Skeletal muscle tissue (tissue), 4 donors: ENCODE results near the gene QDPR. TPM values are rescaled to one million over a fixed set of nuclear protein-coding genes. Genes with fewer than 3 reads are reported as not detected.

ENCODE experiments used
- H3K27ac ChIP-seq: one replicate; pipeline ENCODE4 v1.7.0; 2013; ENCODE audit warnings: mild to moderate bottlenecking, low read depth, low read length, inconsistent platforms
- H3K27me3 ChIP-seq, 3 donors: one replicate each; pipeline ENCODE4 v1.7.0; 2013; ENCODE audit warnings: low read length in 3 of 3; ENCODE audit not compliant: control insufficient read depth in 3 of 3, insufficient read depth in 3 of 3
- H3K36me3 ChIP-seq, 3 donors: one replicate each; pipeline ENCODE4 v1.7.0; 2013; ENCODE audit warnings: low read length in 3 of 3; ENCODE audit not compliant: control insufficient read depth in 3 of 3, insufficient read depth in 3 of 3
- H3K4me1 ChIP-seq, 3 donors: one replicate each; pipeline ENCODE4 v1.7.0; 2013; ENCODE audit warnings: low read length in 3 of 3, mild to moderate bottlenecking in 3 of 3; ENCODE audit not compliant: control insufficient read depth in 3 of 3, insufficient read depth in 3 of 3
- H3K4me3 ChIP-seq, 3 donors: one replicate each; pipeline ENCODE4 v1.7.0; 2013; ENCODE audit warnings: low read length in 3 of 3
- H3K9ac ChIP-seq, 3 donors: one replicate each; pipeline ENCODE4 v1.7.0; 2013; ENCODE audit warnings: low read length in 3 of 3, mild to moderate bottlenecking in 3 of 3, moderate library complexity in 2 of 3, low read depth in 1 of 3
- H3K9me3 ChIP-seq, 3 donors: one replicate each; pipeline ENCODE4 v1.7.0; 2013; ENCODE audit warnings: low read length in 3 of 3; ENCODE audit not compliant: control insufficient read depth in 3 of 3
- total RNA-seq: library from RNA; depleted of rRNA; stranded (reverse); fragments of >200 nt; gene quantifications from one replicate; pipeline ENCODE4 v1.2.3, GENCODE V29; 2014
- donor health status: Osteomylitis.

The QDPR gene
- total RNA-seq, 1 donor from 2014 or later: 54.8 TPM

- peaks cover 0 to 3% (median 2%) of the 10 kb centered on the region in 3 donors for H3K9me3 ChIP-seq
- H3K9ac ChIP-seq: no peak overlapping the region
- no peak overlapping the region for H3K27ac ChIP-seq
- peaks cover 5 to 9% (median 5%) of the 10 kb centered on the region in 3 donors for H3K36me3 ChIP-seq
- no peaks in the 10 kb centered on the region for H3K4me1 ChIP-seq
- H3K4me3 ChIP-seq: no peak overlapping the region
- no peaks in the 10 kb centered on the region for H3K27me3 ChIP-seq
Measured at GRCh38 chr4:17477774-17478472, 34.0 kb downstream of the QDPR start.

GRCh38 chr4:17476853-17477252 is 35.0 kb downstream of the QDPR start:
- Histone ChIP-seq H3K9ac (no peak overlapping the region), H3K27me3 (no peaks in the 10 kb centered on the region), H3K27ac (no peak overlapping the region), H3K4me1 (no peaks in the 10 kb centered on the region), H3K36me3 (peaks cover 2 to 5% (median 3%) of the 10 kb centered on the region in 3 donors), H3K4me3 (no peak overlapping the region), H3K9me3 (peaks cover 0 to 3% (median 2%) of the 10 kb centered on the region in 3 donors)

GRCh38 chr4:17475481-17475880 is 36.4 kb downstream of the QDPR start:
- Histone ChIP-seq H3K4me1 (no peaks in the 10 kb centered on the region), H3K4me3 (no peak overlapping the region), H3K36me3 (peaks cover 0 to 2% (median 0%) of the 10 kb centered on the region in 3 donors), H3K27ac (no peak overlapping the region), H3K9ac (no peak overlapping the region), H3K9me3 (peaks cover 0 to 2% (median 0%) of the 10 kb centered on the region in 3 donors), H3K27me3 (no peaks in the 10 kb centered on the region)

GRCh38 chr4:17469931-17470674 is 41.8 kb downstream of the QDPR start:
- Histone ChIP-seq H3K4me1 (no peaks in the 10 kb centered on the region), H3K36me3 (no peaks in the 10 kb centered on the region), H3K4me3 (no peak overlapping the region), H3K27me3 (no peaks in the 10 kb centered on the region), H3K27ac (no peak overlapping the region), H3K9me3 (peaks cover 0 to 2% (median 0%) of the 10 kb centered on the region in 3 donors), H3K9ac (no peak overlapping the region)

DNA sequence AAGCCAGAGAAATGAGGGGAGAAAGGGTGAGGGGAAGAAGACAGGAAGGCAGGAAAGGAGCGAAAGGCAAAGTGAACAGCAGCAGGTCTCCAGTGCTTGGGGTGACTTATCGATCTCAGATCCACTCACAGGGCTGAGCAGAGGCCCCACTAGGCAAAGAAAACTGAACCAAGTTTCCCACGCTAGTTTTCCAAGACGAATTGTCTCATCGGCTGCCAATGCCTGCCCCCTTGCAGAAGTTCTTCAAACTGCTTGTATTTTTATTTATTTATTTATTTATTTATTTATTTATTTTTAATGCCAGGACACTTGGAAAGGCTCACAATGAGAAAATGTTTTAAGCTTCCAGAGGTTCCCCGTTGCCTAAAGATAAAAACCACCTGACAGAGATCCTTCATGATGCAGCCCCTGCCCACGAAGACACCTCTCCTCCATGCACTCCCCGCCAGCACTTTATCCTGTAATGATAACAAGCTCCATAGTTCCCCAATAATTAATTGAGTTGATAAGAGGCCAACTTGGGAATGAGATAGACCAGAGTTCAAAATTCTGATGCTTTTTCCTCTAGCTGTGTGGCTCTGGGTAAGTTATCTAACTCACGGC is 43.2 kb downstream of the QDPR start:
- Histone ChIP-seq H3K9ac (no peak overlapping the region), H3K27ac (no peak overlapping the region), H3K9me3 (peaks cover 0 to 2% (median 0%) of the 10 kb centered on the region in 3 donors), H3K36me3 (no peaks in the 10 kb centered on the region), H3K4me3 (no peak overlapping the region), H3K4me1 (no peaks in the 10 kb centered on the region), H3K27me3 (no peaks in the 10 kb centered on the region)

GRCh38 chr4:17463606-17464005 is 48.3 kb downstream of the QDPR start:
- Histone ChIP-seq H3K9me3 (peaks cover 0 to 2% (median 0%) of the 10 kb centered on the region in 3 donors), H3K4me1 (no peaks in the 10 kb centered on the region), H3K27me3 (no peaks in the 10 kb centered on the region), H3K9ac (no peak overlapping the region), H3K27ac (no peak overlapping the region), H3K36me3 (peaks cover 0 to 3% (median under 1%) of the 10 kb centered on the region in 3 donors), H3K4me3 (no peak overlapping the region)

GRCh38 chr4:17450269-17450804 is 61.6 kb downstream of the QDPR start:
- Histone ChIP-seq H3K9me3 (no peaks in the 10 kb centered on the region), H3K9ac (no peak overlapping the region), H3K4me1 (no peaks in the 10 kb centered on the region)

GRCh38 chr4:17448689-17449088 is 63.2 kb downstream of the QDPR start:
- Histone ChIP-seq H3K4me1 (no peaks in the 10 kb centered on the region), H3K9me3 (no peaks in the 10 kb centered on the region), H3K9ac (no peak overlapping the region), H3K27ac (no peak overlapping the region), H3K27me3 (no peaks in the 10 kb centered on the region), H3K36me3 (no peaks in the 10 kb centered on the region), H3K4me3 (no peak overlapping the region)

More at GRCh38 chr4:17450269-17450804, 61.6 kb downstream of the QDPR start:
- no peak overlapping the region for H3K4me3 ChIP-seq
- H3K27ac ChIP-seq: no peak overlapping the region
- no peaks in the 10 kb centered on the region for H3K27me3 ChIP-seq
- H3K36me3 ChIP-seq: no peaks in the 10 kb centered on the region

- no peak overlapping the region for H3K27ac ChIP-seq
- no peaks in the 10 kb centered on the region for H3K9me3 ChIP-seq
- no peaks in the 10 kb centered on the region for H3K4me1 ChIP-seq
- no peak overlapping the region for H3K4me3 ChIP-seq
- H3K9ac ChIP-seq: no peak overlapping the region
- no peaks in the 10 kb centered on the region for H3K27me3 ChIP-seq
- no peaks in the 10 kb centered on the region for H3K36me3 ChIP-seq
Measured at GRCh38 chr4:17447675-17448298, 64.1 kb downstream of the QDPR start.
